OCI-LY3 (cell line): Measurements from ENCODE around the gene ACOXL.

ENCODE experiments used
- H2AFZ ChIP-seq: fragments of 200-600, 300-600 bp; shearing (Covaris generic); 2 replicates; pipeline ENCODE4 v1.6.0; 2014; ENCODE audit warnings: antibody characterized with exemption, low read depth, low read length
- H3K27ac ChIP-seq: fragments of 200-600, 300-600 bp; sonication (generic); 2 replicates; pipeline ENCODE4 v1.5.1; 2014; ENCODE audit warnings: mild to moderate bottlenecking, low read length, moderate library complexity, mixed read lengths
- H3K27me3 ChIP-seq: fragments of 200-600, 300-600 bp; sonication (generic); 2 replicates; pipeline ENCODE4 v1.6.1; 2014; ENCODE audit warnings: low read depth, low read length, mixed read lengths
- H3K36me3 ChIP-seq: fragments of 200-600, 300-600 bp; sonication (generic); replicated peaks from 2 replicates; pipeline ENCODE3; 2014; ENCODE audit warnings: low read depth, low read length, mixed read lengths
- H3K4me1 ChIP-seq: fragments of 300-600, 200-600 bp; sonication (generic); 2 replicates; pipeline ENCODE4 v1.6.1; 2014; ENCODE audit warnings: low read length, mixed read lengths
- H3K4me2 ChIP-seq: fragments of 200-600, 300-600 bp; sonication (generic); 2 replicates; pipeline ENCODE4 v1.6.1; 2014; ENCODE audit warnings: low read length, mixed read lengths
- H3K4me3 ChIP-seq: fragments of 300-600, 200-600 bp; sonication (generic); 2 replicates; pipeline ENCODE4 v1.5.1; 2014; ENCODE audit warnings: antibody characterized with exemption, mild to moderate bottlenecking, low read length, moderate library complexity
- H3K79me2 ChIP-seq: fragments of 300-600, 200-600 bp; shearing (Covaris generic); 2 replicates; pipeline ENCODE4 v1.6.1; 2014; ENCODE audit warnings: mild to moderate bottlenecking, low read length, mixed read lengths
- H3K9ac ChIP-seq: fragments of 300-600, 200-600 bp; shearing (Covaris generic); 2 replicates; pipeline ENCODE4 v1.6.0; 2014; ENCODE audit warnings: mild to moderate bottlenecking, low read length, moderate library complexity
- H3K9me3 ChIP-seq: fragments of 200-600, 300-600 bp; shearing (Covaris generic); 2 replicates; pipeline ENCODE4 v1.6.1; 2014; ENCODE audit warnings: low read length, mixed read lengths; ENCODE audit not compliant: insufficient read depth
- H4K20me1 ChIP-seq: fragments of 200-600, 300-600 bp; sonication (generic); 2 replicates; pipeline ENCODE4 v1.6.1; 2016; ENCODE audit warnings: low read length, mixed read lengths; ENCODE audit not compliant: insufficient read depth
- CTCF ChIP-seq: fragments of 200-600, 300-600 bp; sonication (generic); IDR thresholded peaks from 2 replicates; pipeline ENCODE4 v1.5.1; 2014; ENCODE audit warnings: antibody characterized with exemption, low read length, low read depth
- EZH2phosphoT487 ChIP-seq: fragments of 200-600 bp; shearing (Covaris generic); IDR thresholded peaks from 2 replicates; pipeline ENCODE4 v1.6.1; 2018; ENCODE audit warnings: antibody characterized with exemption, mixed run types, low read depth

ACOXL gene

GRCh38 chr2:110970201-110970600 lies 237.8 kb downstream of the ACOXL start:
- H3K4me3 ChIP-seq = no peak overlapping the region
- H3K9ac ChIP-seq = no peak overlapping the region
- no peaks in the 10 kb centered on the region for H4K20me1 ChIP-seq
- no peaks in the 10 kb centered on the region for H3K4me1 ChIP-seq
- TF ChIP-seq EZH2phosphoT487 (no peak), CTCF (no peak)
- H3K36me3 ChIP-seq = no peaks in the 10 kb centered on the region
- H3K79me2 ChIP-seq = no peaks in the 10 kb centered on the region
- H3K9me3 ChIP-seq = peaks cover 4% of the 10 kb centered on the region; the same call in 1 of the 2 replicates
- no peak overlapping the region for H3K27ac ChIP-seq
- H3K27me3 ChIP-seq = peaks cover 33% of the 10 kb centered on the region
- no peak overlapping the region for H3K4me2 ChIP-seq
- no peak overlapping the region for H2AFZ ChIP-seq

- Histone ChIP-seq H3K4me2 (no peak overlapping the region), H3K9me3 (peaks cover 4% of the 10 kb centered on the region; the same call in 1 of the 2 replicates), H3K9ac (no peak overlapping the region), H3K79me2 (no peaks in the 10 kb centered on the region), H3K36me3 (no peaks in the 10 kb centered on the region), H3K27ac (no peak overlapping the region), H3K27me3 (peaks cover 33% of the 10 kb centered on the region), H4K20me1 (no peaks in the 10 kb centered on the region), H3K4me3 (no peak overlapping the region), H3K4me1 (no peaks in the 10 kb centered on the region), H2AFZ (no peak overlapping the region)
- TF ChIP-seq EZH2phosphoT487 (no peak), CTCF (no peak)
These were observed 239.4 kb downstream of the ACOXL start for GRCh38 chr2:110971811-110972210.

DNA sequence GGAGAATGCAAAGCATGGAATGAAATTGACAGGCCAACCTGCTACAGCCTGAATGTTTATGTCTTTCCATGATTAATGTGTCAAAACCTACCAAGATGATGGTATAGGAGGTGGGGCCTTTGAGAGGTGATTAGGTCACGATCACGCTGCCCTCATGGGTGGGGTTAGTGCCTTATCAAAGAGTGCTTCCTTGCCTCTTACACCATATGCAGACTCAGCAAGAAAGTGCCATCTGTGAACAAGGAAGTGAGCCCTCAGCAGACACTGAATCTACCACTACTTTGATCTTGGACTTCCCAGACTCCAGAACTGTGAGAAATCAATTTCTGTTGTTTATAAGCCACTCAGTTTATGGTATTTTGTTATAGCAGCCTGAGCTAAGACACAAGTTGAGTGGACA lies 240.9 kb downstream of the ACOXL start:
- Histone ChIP-seq H3K79me2 (no peaks in the 10 kb centered on the region), H4K20me1 (no peaks in the 10 kb centered on the region), H2AFZ (no peak overlapping the region), H3K9me3 (peaks cover 4% of the 10 kb centered on the region; the same call in 1 of the 2 replicates), H3K4me2 (no peak overlapping the region), H3K27me3 (peaks cover 33% of the 10 kb centered on the region), H3K4me1 (no peaks in the 10 kb centered on the region), H3K4me3 (no peak overlapping the region), H3K36me3 (no peaks in the 10 kb centered on the region), H3K27ac (no peak overlapping the region), H3K9ac (no peak overlapping the region)
- TF ChIP-seq CTCF = no peak
- no peak for TF ChIP-seq EZH2phosphoT487

DNA sequence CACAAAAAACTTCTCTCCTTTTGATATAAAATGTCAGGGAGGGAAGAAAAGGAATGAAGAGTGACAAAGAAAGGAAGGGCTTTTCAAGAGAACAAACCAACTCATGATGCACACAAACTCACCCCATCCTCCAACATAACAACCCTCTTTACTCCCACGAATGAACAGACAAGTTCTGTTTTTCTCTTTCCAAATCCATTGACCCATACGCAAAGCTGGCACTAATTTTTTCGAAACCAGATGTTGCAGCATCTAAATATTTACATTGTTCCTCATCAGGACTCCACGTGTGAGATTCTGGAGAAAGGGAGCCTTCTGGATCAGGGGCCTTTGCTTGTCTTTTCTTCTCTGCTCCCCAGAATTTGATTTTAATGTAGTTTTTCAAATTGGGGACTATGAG lies 245.0 kb downstream of the ACOXL start:
- H3K4me1 ChIP-seq = no peaks in the 10 kb centered on the region
- TF ChIP-seq CTCF = no peak
- TF ChIP-seq EZH2phosphoT487 = no peak
- H3K27ac ChIP-seq = no peak overlapping the region
- H3K4me3 ChIP-seq = no peak overlapping the region
- H3K9me3 ChIP-seq = peaks cover 4% of the 10 kb centered on the region; the same call in 1 of the 2 replicates
- no peaks in the 10 kb centered on the region for H4K20me1 ChIP-seq
- no peak overlapping the region for H3K9ac ChIP-seq
- H2AFZ ChIP-seq = no peak overlapping the region
- H3K36me3 ChIP-seq = no peaks in the 10 kb centered on the region
- H3K4me2 ChIP-seq = no peak overlapping the region
- H3K27me3 ChIP-seq = peaks cover 17% of the 10 kb centered on the region
- H3K79me2 ChIP-seq = no peaks in the 10 kb centered on the region
